Brain pericyte (primary cell): ENCODE data around the gene DDR1.
"Not testable (repeated sequence)": the region's sequence is repeated elsewhere in the genome, so short reads cannot be mapped to it uniquely, and the experiment has no call there.

Experiments used
- DNase-seq: peaks from one replicate; pipeline ENCODE4 v3.0.0-alpha.2; 2012; ENCODE audit warnings: low read depth, low spot score

The DDR1 gene

GRCh38 chr6:30854285-30855040 lies 29.9 kb upstream of the DDR1 start:
- no peak for DNase-seq

- DNase-seq = no peak
These were observed 28.8 kb upstream of the DDR1 start for GRCh38 chr6:30855429-30856075.

GRCh38 chr6:30857112-30857511 lies 27.2 kb upstream of the DDR1 start:
- no peak for DNase-seq

GRCh38 chr6:30857549-30857948 lies 26.8 kb upstream of the DDR1 start:
- DNase-seq = no peak

- not testable (repeated sequence) for DNase-seq
These were observed 24.6 kb upstream of the DDR1 start for GRCh38 chr6:30859726-30860125.

GRCh38 chr6:30861257-30862048 lies 22.9 kb upstream of the DDR1 start:
- no peak for DNase-seq

GRCh38 chr6:30862156-30862875 lies 22.0 kb upstream of the DDR1 start:
- DNase-seq = no peak

GRCh38 chr6:30864325-30864724 lies 20.0 kb upstream of the DDR1 start:
- DNase-seq = no peak

GRCh38 chr6:30869241-30869749 lies 15.0 kb upstream of the DDR1 start:
- DNase-seq = not testable (repeated sequence)

- DNase-seq = no peak
These were observed 13.8 kb upstream of the DDR1 start for GRCh38 chr6:30870546-30870945.

- DNase-seq = no peak
These were observed 12.6 kb upstream of the DDR1 start for GRCh38 chr6:30871592-30872183.

GRCh38 chr6:30873137-30873640 lies 11.1 kb upstream of the DDR1 start:
- DNase-seq = no peak

- DNase-seq = not testable (repeated sequence)
These were observed 10.5 kb upstream of the DDR1 start for GRCh38 chr6:30873795-30874194.

GRCh38 chr6:30875244-30876038 lies 8.9 kb upstream of the DDR1 start:
- DNase-seq = no peak

- DNase-seq = no peak
These were observed 8.1 kb upstream of the DDR1 start for GRCh38 chr6:30876039-30876730.

- DNase-seq = peak; percentile 61
These were observed 6.7 kb upstream of the DDR1 start for GRCh38 chr6:30877419-30878262.

GRCh38 chr6:30879684-30880427 lies 4.5 kb upstream of the DDR1 start:
- no peak for DNase-seq

GRCh38 chr6:30880698-30881252 lies 3.5 kb upstream of the DDR1 start:
- DNase-seq = no peak
